H1 (cell line): ENCODE data around the gene SPTAN1. TPM values are rescaled to one million over a fixed set of nuclear protein-coding genes. Genes with fewer than 3 reads are reported as not detected.
A peak's percentile ranks its signal among the peaks of the same experiment; 100 is the strongest.

ENCODE experiments used
- HDAC2 ChIP-seq, 2 experiments: fragments of 300-600 bp in 1 of 2; sonication (generic) in 1 of 2; IDR thresholded peaks; 2 replicates each; pipeline ENCODE4 v1.6.1; 2011 to 2012; ENCODE audit warnings: low read depth in 2 of 2, low read length in 2 of 2, mild to moderate bottlenecking in 2 of 2, moderate library complexity in 2 of 2, borderline replicate concordance in 1 of 2, inconsistent platforms in 1 of 2
- JUN ChIP-seq: IDR thresholded peaks from 2 replicates; pipeline ENCODE4 v1.6.1; 2011; ENCODE audit warnings: low read depth, mild to moderate bottlenecking, improper control_type of control experiment, low read length
- MAX ChIP-seq: IDR thresholded peaks from 2 replicates; pipeline ENCODE4 v1.6.1; 2012; ENCODE audit warnings: inconsistent platforms
- PHF8 ChIP-seq: fragments of 200-600 bp; sonication (generic); conservative IDR thresholded peaks from 2 replicates; pipeline ENCODE4 v1.7.1; 2012; ENCODE audit warnings: low read depth, mild to moderate bottlenecking, inconsistent platforms, low read length, moderate library complexity
- RAD21 ChIP-seq, 2 experiments: IDR thresholded peaks in 1 of 2; conservative IDR thresholded peaks in 1 of 2; 2 replicates each; pipeline ENCODE4 v1.6.1; 2011; ENCODE audit warnings: low read depth in 2 of 2, low read length in 2 of 2, improper control_type of control experiment in 1 of 2, inconsistent platforms in 1 of 2, mild to moderate bottlenecking in 1 of 2, moderate library complexity in 1 of 2
- SIN3A ChIP-seq, 2 experiments: IDR thresholded peaks in 1 of 2; conservative IDR thresholded peaks in 1 of 2; 2 replicates each; pipeline ENCODE4 v1.6.1; 2011 to 2012; ENCODE audit warnings: low read length in 2 of 2, improper control_type of control experiment in 1 of 2, low read depth in 1 of 2, mild to moderate bottlenecking in 1 of 2
- TEAD4 ChIP-seq: IDR thresholded peaks from 2 replicates; pipeline ENCODE4 v1.6.1; 2012; ENCODE audit warnings: low read depth, low read length, inconsistent platforms, mixed read lengths
- polyA plus RNA-seq, 7 experiments: library from polyadenylated mRNA; depleted of rRNA in 3 of 7; stranded (reverse) in 5 of 7; unstranded in 2 of 7; fragments of >200 nt in 5 of 7; fragments of 200-250 nt in 2 of 7; gene quantifications; 1 replicate in 5 of 7; 2 replicates in 1 of 7; 4 replicates in 1 of 7; pipeline versions ENCODE4 v1.2.1 to v1.2.3, GENCODE V29; 2011 to 2013; ENCODE audit warnings: missing spikeins in 2 of 7, mixed read lengths in 2 of 7
- total RNA-seq: library from RNA; stranded (reverse); fragmentation: NEBNext Ultra II Directional; extraction: Animal tissue kit (Norgen Biotek cat#: 25700); gene quantifications from 2 replicates; pipeline ENCODE4 v1.2.1, GENCODE V29; 2021

SPTAN1 gene
- total and polyA plus RNA-seq, 2 of the 8 experiments (the other 6 are each of a cell fraction or from before 2014, with no cell fraction given): 182 to 216 TPM

GRCh38 chr9:128635266-128636023 is 83.1 kb downstream of the SPTAN1 start (continued):
- TF ChIP-seq HDAC2 (IDR thresholded peaks at IDR 0.05; ENCODE audit: borderline replicate concordance in 1 of 2, low read depth in 2 of 2, low read length in 2 of 2): no peak
- TF ChIP-seq PHF8: no peak
- TF ChIP-seq MAX: no peak
- no peak; a peak in 1 of 4 replicates for TF ChIP-seq SIN3A (conservative IDR thresholded peaks at IDR 0.05 in 1 of 2, IDR thresholded peaks at IDR 0.05 in 1 of 2; ENCODE audit: low read depth in 1 of 2, low read length in 2 of 2)
- TF ChIP-seq RAD21 (IDR thresholded peaks at IDR 0.05 in 1 of 2, conservative IDR thresholded peaks at IDR 0.05 in 1 of 2; ENCODE audit: low read depth in 2 of 2, low read length in 2 of 2): peak; percentile 60 to 71
- TF ChIP-seq JUN: peak; percentile 49
- peak; percentile 79 for TF ChIP-seq TEAD4
- TF ChIP-seq, all 59 proteins: peak for 8
